Heart left ventricle (tissue), 13 donors: Measurements from ENCODE around the gene AHDC1.

Experiments
- POLR2A ChIP-seq, 2 donors: fragments of 450-650 bp; IDR thresholded peaks; one replicate each; pipeline ENCODE4 v1.6.1; 2017; ENCODE audit warnings: antibody characterized with exemption in 2 of 2, mild to moderate bottlenecking in 2 of 2, moderate library complexity in 2 of 2
- TF ChIP-seq, protein P1 (sequence below), 12 donors: fragments of 200-600 bp; sonication (generic) in 4 of 12; IDR thresholded peaks; one replicate each; pipeline versions ENCODE4 v1.5.0 to v1.8.0; 2018 to 2022; ENCODE audit warnings: antibody characterized with exemption in 12 of 12, mild to moderate bottlenecking in 5 of 12
- donor health status: ischemic (EF 13 %, LVEDD 7.1; RV severe dilation, severe dysfunction).
- donor health status: DM: no; HTN: yes; CAD: no.
- donor health status: DM: no; HTN: no; CAD: no.
- donor health status: ischemic (EF 25% LVEDD 6.9; RV normal size, moderate dysfunction).
- donor health status: ischemic (EF 25% LVEDD 5.7; RV mildly dilated, moderate dysfunction).
- donor health status: ischemic (EF 35%, LVEDD 5.7; RV mildly dilated, moderate dysfunction).
- donor health status: nonischemic (EF 11% LVEDD 7.7; RV severe dilation, severe dysfunction).
- donor health status: DM: yes; HTN: yes; CAD: no.
- donor health status: PGD.
- donor health status: ischemic (EF 29% LVEDD 5.4; RV normal size, mild dysfunction).
- donor health status: nonischemic (EF 23%, LVEDD 6.1; RV moderate dilation, normal function).

- TF ChIP-seq, protein P1, sequence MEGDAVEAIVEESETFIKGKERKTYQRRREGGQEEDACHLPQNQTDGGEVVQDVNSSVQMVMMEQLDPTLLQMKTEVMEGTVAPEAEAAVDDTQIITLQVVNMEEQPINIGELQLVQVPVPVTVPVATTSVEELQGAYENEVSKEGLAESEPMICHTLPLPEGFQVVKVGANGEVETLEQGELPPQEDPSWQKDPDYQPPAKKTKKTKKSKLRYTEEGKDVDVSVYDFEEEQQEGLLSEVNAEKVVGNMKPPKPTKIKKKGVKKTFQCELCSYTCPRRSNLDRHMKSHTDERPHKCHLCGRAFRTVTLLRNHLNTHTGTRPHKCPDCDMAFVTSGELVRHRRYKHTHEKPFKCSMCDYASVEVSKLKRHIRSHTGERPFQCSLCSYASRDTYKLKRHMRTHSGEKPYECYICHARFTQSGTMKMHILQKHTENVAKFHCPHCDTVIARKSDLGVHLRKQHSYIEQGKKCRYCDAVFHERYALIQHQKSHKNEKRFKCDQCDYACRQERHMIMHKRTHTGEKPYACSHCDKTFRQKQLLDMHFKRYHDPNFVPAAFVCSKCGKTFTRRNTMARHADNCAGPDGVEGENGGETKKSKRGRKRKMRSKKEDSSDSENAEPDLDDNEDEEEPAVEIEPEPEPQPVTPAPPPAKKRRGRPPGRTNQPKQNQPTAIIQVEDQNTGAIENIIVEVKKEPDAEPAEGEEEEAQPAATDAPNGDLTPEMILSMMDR (IDR thresholded peaks at IDR 0.05) = no peak
- TF ChIP-seq POLR2A (IDR thresholded peaks at IDR 0.05) = no peak
These were observed 18.3 kb downstream of the AHDC1 start for GRCh38 chr1:27585684-27586083.
